Stimulated activated memory B cell treated with anti-CD40 and anti-IgM and Interleukin-4, amounts not matched to agents 10 μg/mL and 1 μg/mL and 100 μg/mL, for 72 hours (primary cell): ENCODE data around the gene EMP1.

Experiments
- ATAC-seq: fragments of 150-1000 bp; cut with Tn5 transposase; 2 replicates; pipeline ENCODE4 v1.10.0; 2021
- H3K27ac Mint-ChIP-seq: one replicate; pipeline ENCODE4 v1.8.0; 2022; ENCODE audit warnings: mild to moderate bottlenecking, mixed read lengths
- H3K27me3 Mint-ChIP-seq: one replicate; pipeline ENCODE4 v1.8.0; 2022; ENCODE audit warnings: mixed read lengths
- H3K36me3 Mint-ChIP-seq: one replicate; pipeline ENCODE4 v1.8.0; 2022; ENCODE audit warnings: mixed read lengths
- H3K4me1 Mint-ChIP-seq: one replicate; pipeline ENCODE4 v1.8.0; 2022; ENCODE audit warnings: mixed read lengths
- H3K4me3 Mint-ChIP-seq: one replicate; pipeline ENCODE4 v1.8.0; 2022; ENCODE audit warnings: mild to moderate bottlenecking, moderate library complexity, mixed read lengths
- H3K9me3 Mint-ChIP-seq: one replicate; pipeline ENCODE4 v1.8.0; 2022; ENCODE audit warnings: mixed read lengths

The EMP1 gene, protein sequence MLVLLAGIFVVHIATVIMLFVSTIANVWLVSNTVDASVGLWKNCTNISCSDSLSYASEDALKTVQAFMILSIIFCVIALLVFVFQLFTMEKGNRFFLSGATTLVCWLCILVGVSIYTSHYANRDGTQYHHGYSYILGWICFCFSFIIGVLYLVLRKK

DNA sequence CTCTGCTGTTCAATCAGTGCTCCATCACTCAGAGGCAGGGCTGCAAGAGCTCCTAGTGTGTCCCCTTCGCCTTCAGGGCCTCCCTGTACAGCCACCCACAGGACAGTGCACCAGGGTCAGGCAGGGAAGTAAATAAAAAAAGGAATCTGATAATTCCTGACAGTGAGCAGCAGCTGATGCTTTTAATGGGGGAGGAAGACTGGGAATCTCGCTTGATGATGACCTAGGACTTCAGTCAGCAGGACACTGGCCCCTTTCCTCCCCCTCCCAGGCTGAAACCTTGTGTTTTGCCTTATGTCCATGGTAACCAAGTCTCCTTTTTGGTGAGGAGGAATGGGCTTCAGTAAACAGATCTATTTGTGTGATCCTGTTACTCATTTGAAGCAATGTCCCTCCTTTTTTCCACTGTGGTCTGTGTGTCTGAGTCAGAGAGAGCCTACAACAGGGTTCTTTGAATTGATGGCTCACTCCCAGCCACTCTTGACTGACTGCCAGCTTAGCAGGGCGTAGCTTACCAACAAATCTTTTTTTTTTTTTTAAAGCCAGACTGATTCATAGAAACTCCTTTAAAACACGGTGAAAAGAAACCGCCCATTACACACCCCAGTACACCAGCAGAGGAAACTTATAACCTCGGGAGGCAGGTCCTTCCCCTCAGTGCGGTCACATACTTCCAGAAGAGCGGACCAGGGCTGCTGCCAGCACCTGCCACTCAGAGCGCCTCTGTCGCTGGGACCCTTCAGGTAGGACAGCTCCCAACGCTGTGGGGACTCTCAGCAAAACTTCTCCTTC, at the start of gene EMP1:
EMP1 (plus strand) TSS at position 597 of the 792 bp plus-strand sequence. CDS start 14,785 bp downstream, outside the sequence.
- ATAC-seq: peak; percentile 98
- Mint-ChIP-seq H3K4me1 (peaks cover 24% of the 10 kb centered on the region), H3K27me3 (peaks cover 54% of the 10 kb centered on the region), H3K9me3 (no peaks in the 10 kb centered on the region), H3K4me3 (peak within 1 kb of the TSS; percentile 40), H3K36me3 (no peaks in the 10 kb centered on the region), H3K27ac (peak within 1 kb of the TSS; percentile 5)

GRCh38 chr12:13147688-13148484, 48.6 kb upstream of the EMP1 start:
- no peak overlapping the region for H3K27ac Mint-ChIP-seq
- H3K4me1 Mint-ChIP-seq: peaks cover 13% of the 10 kb centered on the region
- ATAC-seq: no peak
- H3K9me3 Mint-ChIP-seq: no peaks in the 10 kb centered on the region
- H3K4me3 Mint-ChIP-seq: no peak overlapping the region
- no peaks in the 10 kb centered on the region for H3K36me3 Mint-ChIP-seq
- no peaks in the 10 kb centered on the region for H3K27me3 Mint-ChIP-seq

- H3K27me3 Mint-ChIP-seq: no peaks in the 10 kb centered on the region
- H3K36me3 Mint-ChIP-seq: no peaks in the 10 kb centered on the region
- H3K9me3 Mint-ChIP-seq: no peaks in the 10 kb centered on the region
- no peak overlapping the region for H3K27ac Mint-ChIP-seq
- ATAC-seq: no peak
- H3K4me1 Mint-ChIP-seq: peaks cover 14% of the 10 kb centered on the region
- no peak overlapping the region for H3K4me3 Mint-ChIP-seq
These were observed 48.1 kb upstream of the EMP1 start for GRCh38 chr12:13148485-13148847.

- no peak for ATAC-seq
- H3K4me1 Mint-ChIP-seq: peaks cover 18% of the 10 kb centered on the region
- H3K4me3 Mint-ChIP-seq: no peak overlapping the region
- H3K27me3 Mint-ChIP-seq: no peaks in the 10 kb centered on the region
- no peaks in the 10 kb centered on the region for H3K36me3 Mint-ChIP-seq
- no peak overlapping the region for H3K27ac Mint-ChIP-seq
- H3K9me3 Mint-ChIP-seq: no peaks in the 10 kb centered on the region
These were observed 47.1 kb upstream of the EMP1 start for GRCh38 chr12:13149411-13149810.

- no peak overlapping the region for H3K4me3 Mint-ChIP-seq
- H3K4me1 Mint-ChIP-seq: peaks cover 16% of the 10 kb centered on the region
- ATAC-seq: peak; percentile 39
- no peak overlapping the region for H3K27ac Mint-ChIP-seq
- no peaks in the 10 kb centered on the region for H3K27me3 Mint-ChIP-seq
- H3K9me3 Mint-ChIP-seq: no peaks in the 10 kb centered on the region
- no peaks in the 10 kb centered on the region for H3K36me3 Mint-ChIP-seq
These were observed 44.2 kb upstream of the EMP1 start for GRCh38 chr12:13152281-13152680.

DNA sequence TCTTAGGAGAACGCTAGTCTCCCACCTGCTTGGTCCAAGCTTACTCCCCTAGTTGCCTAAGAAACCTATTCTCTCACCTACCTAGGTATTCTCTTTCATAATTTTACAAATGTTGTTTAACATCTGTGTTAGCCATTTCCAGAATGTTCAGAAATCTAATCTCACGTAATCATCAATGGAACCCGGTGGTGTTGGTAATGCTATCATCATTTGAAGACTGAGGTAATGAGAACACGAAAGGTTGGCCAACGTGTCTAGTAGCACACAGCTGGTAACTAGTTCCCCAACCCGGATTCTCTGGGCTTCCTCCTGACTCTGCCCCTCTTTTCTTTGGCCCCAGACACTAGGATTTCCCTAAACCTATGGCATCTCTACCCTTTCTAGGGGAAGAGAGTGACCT, 43.8 kb upstream of the EMP1 start:
- no peaks in the 10 kb centered on the region for H3K9me3 Mint-ChIP-seq
- no peak overlapping the region for H3K27ac Mint-ChIP-seq
- no peaks in the 10 kb centered on the region for H3K27me3 Mint-ChIP-seq
- peaks cover 16% of the 10 kb centered on the region for H3K4me1 Mint-ChIP-seq
- ATAC-seq: no peak
- no peak overlapping the region for H3K4me3 Mint-ChIP-seq
- no peaks in the 10 kb centered on the region for H3K36me3 Mint-ChIP-seq

GRCh38 chr12:13153180-13153579, 43.3 kb upstream of the EMP1 start:
- H3K4me3 Mint-ChIP-seq: no peak overlapping the region
- H3K4me1 Mint-ChIP-seq: peaks cover 16% of the 10 kb centered on the region
- H3K36me3 Mint-ChIP-seq: no peaks in the 10 kb centered on the region
- ATAC-seq: no peak
- H3K27me3 Mint-ChIP-seq: no peaks in the 10 kb centered on the region
- no peak overlapping the region for H3K27ac Mint-ChIP-seq
- no peaks in the 10 kb centered on the region for H3K9me3 Mint-ChIP-seq

- H3K4me3 Mint-ChIP-seq: no peak overlapping the region
These were observed 42.4 kb upstream of the EMP1 start for GRCh38 chr12:13154027-13154538.

GRCh38 chr12:13154831-13155230, 41.7 kb upstream of the EMP1 start:
- ATAC-seq: no peak
- Mint-ChIP-seq H3K36me3 (no peaks in the 10 kb centered on the region), H3K4me1 (peaks cover 16% of the 10 kb centered on the region), H3K27me3 (no peaks in the 10 kb centered on the region), H3K27ac (no peak overlapping the region), H3K9me3 (no peaks in the 10 kb centered on the region), H3K4me3 (no peak overlapping the region)

More at GRCh38 chr12:13154027-13154538, 42.4 kb upstream of the EMP1 start:
- Mint-ChIP-seq H3K9me3 (no peaks in the 10 kb centered on the region), H3K27me3 (no peaks in the 10 kb centered on the region), H3K27ac (no peak overlapping the region), H3K36me3 (no peaks in the 10 kb centered on the region), H3K4me1 (peaks cover 16% of the 10 kb centered on the region)
- ATAC-seq: peak; percentile 43

DNA sequence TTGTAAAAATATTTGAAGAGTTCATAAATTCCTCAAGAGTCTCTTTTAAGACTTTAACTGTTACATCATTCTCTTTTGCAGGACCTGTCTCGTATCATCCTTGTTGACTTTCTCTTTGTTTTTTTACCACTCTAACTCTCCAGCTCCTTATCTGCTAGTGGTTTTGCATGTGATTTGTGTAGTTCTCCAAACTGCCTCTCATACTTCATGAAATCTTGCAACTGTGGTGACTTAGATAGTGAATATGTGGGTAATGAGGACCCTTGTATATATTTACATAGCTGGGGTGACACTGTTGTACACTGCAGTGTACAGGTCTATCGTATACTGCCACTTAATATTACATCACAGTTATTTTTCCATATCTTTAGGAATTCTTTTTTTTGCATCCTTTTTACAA, 40.2 kb upstream of the EMP1 start:
- Mint-ChIP-seq H3K27ac (no peak overlapping the region), H3K4me3 (no peak overlapping the region), H3K9me3 (no peaks in the 10 kb centered on the region)

GRCh38 chr12:13161172-13161571, 35.4 kb upstream of the EMP1 start:
- H3K4me1 Mint-ChIP-seq: peaks cover 10% of the 10 kb centered on the region
- no peaks in the 10 kb centered on the region for H3K27me3 Mint-ChIP-seq
- no peaks in the 10 kb centered on the region for H3K36me3 Mint-ChIP-seq
- no peak overlapping the region for H3K27ac Mint-ChIP-seq
- H3K9me3 Mint-ChIP-seq: no peaks in the 10 kb centered on the region
- H3K4me3 Mint-ChIP-seq: no peak overlapping the region
- ATAC-seq: no peak

More for the DNA sequence above, 40.2 kb upstream of the EMP1 start:
- ATAC-seq: no peak
- Mint-ChIP-seq H3K4me1 (peaks cover 16% of the 10 kb centered on the region), H3K27me3 (no peaks in the 10 kb centered on the region), H3K36me3 (no peaks in the 10 kb centered on the region)

DNA sequence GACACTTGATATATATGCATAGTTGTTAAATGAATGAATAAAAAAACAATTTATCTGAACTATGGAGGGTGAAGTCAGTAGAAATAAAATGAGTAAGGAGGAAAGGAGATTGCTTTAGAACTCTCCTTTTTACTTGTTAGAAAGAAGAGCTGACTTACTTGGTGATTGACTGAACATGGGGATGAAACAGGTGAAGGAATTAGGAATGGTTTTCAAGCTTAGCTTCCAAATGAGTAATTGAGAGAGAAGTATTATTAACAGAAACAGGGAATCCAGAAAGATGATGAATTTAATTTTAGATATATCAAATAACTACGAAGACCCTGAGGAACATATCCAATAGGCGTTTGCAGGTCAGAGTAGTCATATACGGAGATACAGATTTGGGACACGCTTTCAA, 33.6 kb upstream of the EMP1 start:
- no peak for ATAC-seq
- Mint-ChIP-seq H3K4me3 (no peak overlapping the region), H3K36me3 (no peaks in the 10 kb centered on the region), H3K27me3 (no peaks in the 10 kb centered on the region), H3K9me3 (peaks cover 3% of the 10 kb centered on the region), H3K4me1 (peaks cover 10% of the 10 kb centered on the region), H3K27ac (no peak overlapping the region)

- ATAC-seq: no peak
- peaks cover 1% of the 10 kb centered on the region for H3K27me3 Mint-ChIP-seq
- no peak overlapping the region for H3K4me3 Mint-ChIP-seq
- peaks cover 3% of the 10 kb centered on the region for H3K9me3 Mint-ChIP-seq
- H3K27ac Mint-ChIP-seq: no peak overlapping the region
- peaks cover 10% of the 10 kb centered on the region for H3K4me1 Mint-ChIP-seq
- no peaks in the 10 kb centered on the region for H3K36me3 Mint-ChIP-seq
These were observed 32.5 kb upstream of the EMP1 start for GRCh38 chr12:13163868-13164635.

DNA sequence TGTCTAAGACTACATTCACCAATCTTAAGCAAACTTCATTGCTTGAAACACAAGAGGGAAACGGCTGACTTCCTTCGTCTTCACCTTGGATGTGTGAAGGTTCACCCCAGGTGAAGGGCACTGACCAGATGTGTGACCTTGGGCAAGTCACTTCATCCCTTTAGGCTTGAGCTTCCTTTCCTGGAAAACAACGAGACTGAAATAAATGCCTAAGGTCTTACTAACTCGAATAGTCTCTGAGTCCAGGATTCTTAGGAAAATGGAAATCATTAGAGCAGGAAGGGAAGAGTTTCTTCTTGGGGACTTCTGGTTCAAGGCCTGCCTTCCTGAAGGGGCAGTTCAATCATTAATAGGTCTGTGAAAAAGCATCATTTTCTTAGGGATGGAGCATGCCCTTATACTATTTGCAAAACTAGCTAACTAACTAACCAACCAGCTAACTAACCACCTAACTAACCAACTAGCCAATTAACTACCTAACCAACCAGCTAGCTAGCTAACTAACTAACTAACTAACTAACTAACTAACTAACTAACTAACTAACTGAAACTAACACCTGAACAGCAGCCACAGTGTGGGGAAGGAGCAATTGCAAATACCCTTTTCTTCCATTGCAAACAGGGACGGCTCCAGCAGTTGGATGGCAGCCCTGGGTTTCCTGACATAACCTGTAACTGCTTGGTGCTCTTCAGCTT, 31.5 kb upstream of the EMP1 start:
- no peak overlapping the region for H3K4me3 Mint-ChIP-seq
- H3K27ac Mint-ChIP-seq: no peak overlapping the region
- no peak for ATAC-seq
- H3K27me3 Mint-ChIP-seq: peaks cover 11% of the 10 kb centered on the region
- peaks cover 10% of the 10 kb centered on the region for H3K4me1 Mint-ChIP-seq
- H3K9me3 Mint-ChIP-seq: peaks cover 3% of the 10 kb centered on the region
- H3K36me3 Mint-ChIP-seq: no peaks in the 10 kb centered on the region
